K562 (cell line): ENCODE results near the gene SMAP2.

Experiments used
- CTCF ChIP-seq, 3 experiments: IDR thresholded peaks in 2 of 3; conservative IDR thresholded peaks in 1 of 3; 2 replicates each; pipeline ENCODE4 v1.5.1; 2011 to 2012; ENCODE audit warnings: low read length in 3 of 3, mild to moderate bottlenecking in 3 of 3, control low read depth in 2 of 3, improper control_type of control experiment in 1 of 3, inconsistent platforms in 1 of 3, low read depth in 1 of 3, mixed read lengths in 1 of 3, moderate library complexity in 1 of 3; ENCODE audit not compliant: insufficient read depth in 2 of 3
- EP300 ChIP-seq: IDR thresholded peaks from 2 replicates; pipeline ENCODE4 v1.6.1; 2012; ENCODE audit warnings: low read length, improper control_type of control experiment
- GABPA ChIP-seq: fragments of 200-800 bp; sonication (Bioruptor generic); conservative IDR thresholded peaks from 2 replicates; pipeline ENCODE4 v1.6.1; 2016; ENCODE audit warnings: low read depth, missing genetic modification characterization, missing compliant biosample characterization
- MAFK ChIP-seq: IDR thresholded peaks from 2 replicates; pipeline ENCODE4 v1.6.1; 2011; ENCODE audit warnings: low read length, improper control_type of control experiment
- MAX ChIP-seq: sonication (generic); formaldehyde crosslinking; IDR thresholded peaks from 2 replicates; pipeline ENCODE4 v1.9.0; 2022; ENCODE audit warnings: mild to moderate bottlenecking, missing genetic modification reagents
- MEF2A ChIP-seq: IDR thresholded peaks from 2 replicates; pipeline ENCODE4 v1.6.1; 2011; ENCODE audit warnings: low read depth, mild to moderate bottlenecking, low read length, moderate library complexity; ENCODE audit not compliant: control insufficient read depth
- PHF8 ChIP-seq: fragments of 200-600 bp; sonication (generic); IDR thresholded peaks from 2 replicates; pipeline ENCODE4 v1.6.1; 2012; ENCODE audit warnings: mixed run types, mild to moderate bottlenecking, inconsistent platforms, low read length, moderate library complexity, borderline replicate concordance
- POLR2AphosphoS5 ChIP-seq: IDR thresholded peaks from 2 replicates; pipeline ENCODE4 v1.6.1; 2011; ENCODE audit warnings: mild to moderate bottlenecking, low read depth, low read length, moderate library complexity; ENCODE audit not compliant: control insufficient read depth, insufficient read depth
- VEZF1 ChIP-seq: fragments of 200-800 bp; sonication (Bioruptor generic); IDR thresholded peaks from 2 replicates; pipeline ENCODE4 v1.6.1; 2017; ENCODE audit warnings: missing genetic modification characterization, missing compliant biosample characterization
- YY1 ChIP-seq, 3 experiments: IDR thresholded peaks; 2 replicates each; pipeline ENCODE4 v1.6.1; 2011; ENCODE audit warnings: low read length in 2 of 3, mild to moderate bottlenecking in 2 of 3, moderate library complexity in 2 of 3, borderline replicate concordance in 1 of 3, control low read depth in 1 of 3, low read depth in 1 of 3; ENCODE audit not compliant: insufficient read depth in 3 of 3, insufficient replicate concordance in 2 of 3, control insufficient read depth in 1 of 3, insufficient read length in 1 of 3; ENCODE audit errors: extremely low read depth in 1 of 3
- ZNF311 ChIP-seq: fragments of 250-450 bp; sonication (Bioruptor Pico); IDR thresholded peaks from 2 replicates; pipeline ENCODE4 v1.4.0; 2020; ENCODE audit warnings: mild to moderate bottlenecking, moderate library complexity

- TF ChIP-seq ZNF311 (no peak), MAX (no peak), GABPA (tag) (no peak), CTCF (IDR thresholded peaks at IDR 0.05 in 2 of 3, conservative IDR thresholded peaks at IDR 0.05 in 1 of 3; ENCODE audit: insufficient read depth in 2 of 3, low read depth in 1 of 3, low read length in 3 of 3) (no peak), POLR2AphosphoS5 (no peak), YY1 (IDR thresholded peaks at IDR 0.05; ENCODE audit: borderline replicate concordance in 1 of 3, control insufficient read depth in 1 of 3, extremely low read depth in 1 of 3, insufficient read depth in 3 of 3, insufficient read length in 1 of 3, insufficient replicate concordance in 2 of 3, low read depth in 1 of 3, low read length in 2 of 3) (no peak), MAFK (no peak), MEF2A (no peak), PHF8 (no peak), EP300 (no peak), VEZF1 (CRISPR knock-in tag) (no peak)
Observed at GRCh38 chr1:40439247-40439646, 65.7 kb downstream of the SMAP2 start.
